ENCODE measurements around the gene DHDDS. TPM values are rescaled to one million over a fixed set of nuclear protein-coding genes. Genes with fewer than 3 reads are reported as not detected.

Gene DHDDS
- 27.9 and 44.2 TPM in 2 replicates for total RNA-seq

GRCh38 chr1:26431979-26432695, at the start of gene DHDDS:
TSS of gene DHDDS (plus strand) at chr1:26432321. CDS start at chr1:26432946, 625 bp downstream.

GRCh38 chr1:26410706-26411623, 21.2 kb upstream of the DHDDS start, which contains the start of gene LIN28A:
TSS of gene LIN28A (plus strand) at chr1:26410817. CDS start at chr1:26410892, 75 bp downstream.

GRCh38 chr1:26472320-26472900, 40.3 kb downstream of the DHDDS start, which contains the start of gene HMGN2:
TSS of gene HMGN2 (plus strand) at chr1:26472440. CDS start at chr1:26472613, 173 bp downstream.

Other genes starting within 250 kb of the DHDDS start
- not detected in 2 replicates for gene CATSPER4, start 241.7 kb upstream of the DHDDS start, total RNA-seq
- 4.6 and 5.4 TPM in 2 replicates for gene CEP85, start 198.1 kb upstream of the DHDDS start, total RNA-seq
- 89.3 and 181 TPM in 2 replicates for gene SH3BGRL3, start 152.2 kb upstream of the DHDDS start, total RNA-seq
- gene UBXN11, start 125.7 kb upstream of the DHDDS start, total RNA-seq: 2.7 and 7.5 TPM in 2 replicates
- not detected in 2 replicates for gene CD52, start 114.4 kb upstream of the DHDDS start, total RNA-seq
- 0.26 TPM in 1 of 2 replicates, not detected in the other for gene CRYBG2, start 78.2 kb upstream of the DHDDS start, total RNA-seq
- gene ZNF683, start 59.6 kb upstream of the DHDDS start, total RNA-seq: not detected in 2 replicates
- not detected in 2 replicates for gene LIN28A, start 21.5 kb upstream of the DHDDS start, total RNA-seq
- gene HMGN2, start 40.1 kb downstream of the DHDDS start, total RNA-seq: 355 and 402 TPM in 2 replicates
- 3.8 and 12.0 TPM in 2 replicates for gene RPS6KA1, start 97.4 kb downstream of the DHDDS start, total RNA-seq